Gastroesophageal sphincter (tissue), 4 donors: Measurements from ENCODE around the gene TAF1B. TPM values are rescaled to one million over a fixed set of nuclear protein-coding genes. Genes with fewer than 3 reads are reported as not detected.

Source experiments
- ATAC-seq: fragments of 150-250 bp; one replicate; pipeline ENCODE4 v1.9.1; 2016; ENCODE audit warnings: mild to moderate bottlenecking, moderate library complexity
- H3K27ac ChIP-seq, 4 donors: fragments of 200-600 bp; sonication (generic) in 3 of 4; 1 replicate in 3 of 4; 2 replicates in 1 of 4; pipeline ENCODE4 v1.5.1; 2016 to 2019
- H3K27me3 ChIP-seq: fragments of 200-600 bp; sonication (generic); one replicate; pipeline ENCODE4 v1.5.1; 2019
- H3K36me3 ChIP-seq, 2 donors: fragments of 200-600 bp; sonication (generic); one replicate each; pipeline ENCODE4 v1.5.1; 2019; ENCODE audit warnings: control low read depth in 1 of 2
- H3K4me1 ChIP-seq, 3 donors: fragments of 200-600 bp; sonication (generic); 1 replicate in 2 of 3; 2 replicates in 1 of 3; pipeline ENCODE4 v1.5.1; 2016 to 2019; ENCODE audit warnings: control low read depth in 2 of 3
- H3K4me3 ChIP-seq, 2 donors: fragments of 200-600 bp; sonication (generic); one replicate each; pipeline ENCODE4 v1.5.1; 2019; ENCODE audit warnings: mild to moderate bottlenecking in 1 of 2, moderate library complexity in 1 of 2
- H3K9me3 ChIP-seq, 3 donors: fragments of 200-600 bp; sonication (generic); one replicate each; pipeline ENCODE4 v1.5.1; 2017 to 2019; ENCODE audit warnings: control low read depth in 2 of 3
- EP300 ChIP-seq: sonication (generic); formaldehyde crosslinking; IDR thresholded peaks from one replicate; pipeline ENCODE4 v1.6.1; 2017; ENCODE audit warnings: antibody characterized with exemption, mild to moderate bottlenecking
- POLR2A ChIP-seq, 2 donors: fragments of 450-650 bp; IDR thresholded peaks; one replicate each; pipeline ENCODE4 v1.6.1; 2017; ENCODE audit warnings: antibody characterized with exemption in 2 of 2, mild to moderate bottlenecking in 2 of 2, moderate library complexity in 1 of 2
- POLR2AphosphoS5 ChIP-seq: sonication (generic); formaldehyde crosslinking; IDR thresholded peaks from one replicate; pipeline ENCODE4 v1.6.1; 2017; ENCODE audit warnings: antibody characterized with exemption
- WGBS, 2 donors: methylation state at CpG; one replicate each; pipeline ENCODE4 v1.1.5; 2018; ENCODE audit warnings: low coverage in 1 of 2; 5-methylcytosine and 5-hydroxymethylcytosine counted together
- total RNA-seq, 4 donors: library from RNA; depleted of rRNA; stranded (reverse); fragments of >200 nt; gene quantifications; one replicate each; pipeline ENCODE4 v1.1.0, GENCODE V29; 2016
- TF ChIP-seq, protein P1 (sequence below), 4 experiments: fragments of 200-600 bp in 2 of 4; fragments of 450-650 bp in 2 of 4; sonication (generic) in 1 of 4; IDR thresholded peaks; one replicate each; pipeline ENCODE4 v1.5.1; 2017 to 2019; ENCODE audit warnings: antibody characterized with exemption in 4 of 4, mild to moderate bottlenecking in 2 of 4, moderate library complexity in 2 of 4

The TAF1B gene
- total RNA-seq, 4 donors from 2014 or later = 6.2 to 15.6 (median 8.5) TPM

DNA sequence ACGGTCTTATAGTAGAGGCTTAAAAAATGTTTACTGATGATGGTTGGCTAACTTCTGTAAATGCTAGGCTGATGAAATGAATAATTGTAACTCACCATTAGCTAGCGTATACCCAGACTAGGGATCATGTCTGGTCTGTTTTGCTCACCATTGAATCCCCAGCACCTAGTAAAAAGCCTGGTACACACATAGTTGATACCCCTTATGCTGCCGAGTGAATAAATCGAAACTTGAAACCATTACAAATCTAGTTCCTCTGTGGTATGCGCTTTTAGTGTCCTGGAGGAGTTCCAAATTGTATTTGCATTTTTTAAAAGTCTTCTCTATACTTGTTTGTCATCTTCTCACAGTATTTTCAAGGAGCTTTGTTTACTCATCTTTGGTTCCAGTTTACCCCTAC, 1.3 kb downstream of the TAF1B start:
- peaks cover 0 to 25% of the 10 kb centered on the region in 2 donors for H3K36me3 ChIP-seq
- H3K4me3 ChIP-seq = peak overlapping the region; percentile 85 to 87
- no peak for ATAC-seq
- no peak for TF ChIP-seq EP300
- TF ChIP-seq POLR2AphosphoS5 = no peak
- TF ChIP-seq, protein P1, sequence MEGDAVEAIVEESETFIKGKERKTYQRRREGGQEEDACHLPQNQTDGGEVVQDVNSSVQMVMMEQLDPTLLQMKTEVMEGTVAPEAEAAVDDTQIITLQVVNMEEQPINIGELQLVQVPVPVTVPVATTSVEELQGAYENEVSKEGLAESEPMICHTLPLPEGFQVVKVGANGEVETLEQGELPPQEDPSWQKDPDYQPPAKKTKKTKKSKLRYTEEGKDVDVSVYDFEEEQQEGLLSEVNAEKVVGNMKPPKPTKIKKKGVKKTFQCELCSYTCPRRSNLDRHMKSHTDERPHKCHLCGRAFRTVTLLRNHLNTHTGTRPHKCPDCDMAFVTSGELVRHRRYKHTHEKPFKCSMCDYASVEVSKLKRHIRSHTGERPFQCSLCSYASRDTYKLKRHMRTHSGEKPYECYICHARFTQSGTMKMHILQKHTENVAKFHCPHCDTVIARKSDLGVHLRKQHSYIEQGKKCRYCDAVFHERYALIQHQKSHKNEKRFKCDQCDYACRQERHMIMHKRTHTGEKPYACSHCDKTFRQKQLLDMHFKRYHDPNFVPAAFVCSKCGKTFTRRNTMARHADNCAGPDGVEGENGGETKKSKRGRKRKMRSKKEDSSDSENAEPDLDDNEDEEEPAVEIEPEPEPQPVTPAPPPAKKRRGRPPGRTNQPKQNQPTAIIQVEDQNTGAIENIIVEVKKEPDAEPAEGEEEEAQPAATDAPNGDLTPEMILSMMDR (IDR thresholded peaks at IDR 0.05) = no peak
- TF ChIP-seq POLR2A (IDR thresholded peaks at IDR 0.05) = no peak
- no peaks in the 10 kb centered on the region for H3K9me3 ChIP-seq
- H3K4me1 ChIP-seq = peaks cover 0 to 22% (median 8%) of the 10 kb centered on the region in 3 donors
- no peaks in the 10 kb centered on the region for H3K27me3 ChIP-seq
- 49 to 65% methylated on average over 5 of the region's 5 CpGs for WGBS, 2 donors
- peak overlapping the region in 1 of 4 donors; percentile 92 for H3K27ac ChIP-seq

- Histone ChIP-seq H3K4me3 (no peak overlapping the region), H3K27me3 (no peaks in the 10 kb centered on the region), H3K36me3 (peaks cover 0 to 42% of the 10 kb centered on the region in 2 donors), H3K27ac (no peak overlapping the region), H3K4me1 (peaks cover 0 to 22% (median 8%) of the 10 kb centered on the region in 3 donors), H3K9me3 (no peaks in the 10 kb centered on the region)
- TF ChIP-seq, protein P1 (IDR thresholded peaks at IDR 0.05) = no peak
- no peak for TF ChIP-seq POLR2AphosphoS5
- TF ChIP-seq POLR2A (IDR thresholded peaks at IDR 0.05) = no peak
- TF ChIP-seq EP300 = no peak
- ATAC-seq = no peak
These were observed 3.3 kb downstream of the TAF1B start for GRCh38 chr2:9846554-9846953.

DNA sequence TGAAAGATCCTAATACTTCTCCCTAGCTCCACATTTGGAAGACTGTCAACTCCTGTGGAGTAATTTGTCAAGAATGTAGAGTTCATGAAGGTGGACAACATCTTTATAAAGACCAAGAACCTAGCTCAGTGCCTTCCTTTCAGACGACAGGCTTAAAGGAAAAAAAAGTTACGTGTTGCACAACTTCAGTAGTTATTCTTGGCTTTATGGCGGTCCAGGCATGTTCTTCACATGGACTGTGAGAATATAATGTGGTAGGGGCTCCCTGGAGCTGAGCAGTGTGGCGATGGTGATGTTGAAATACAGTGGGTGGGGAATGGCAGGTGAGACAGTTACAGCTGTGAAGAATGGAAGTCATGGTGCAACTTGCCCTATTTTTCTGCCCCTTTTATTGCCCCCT, 3.9 kb downstream of the TAF1B start:
- Histone ChIP-seq H3K36me3 (peaks cover 0 to 48% of the 10 kb centered on the region in 2 donors), H3K4me1 (peaks cover 0 to 22% (median 8%) of the 10 kb centered on the region in 3 donors), H3K4me3 (no peak overlapping the region), H3K27ac (no peak overlapping the region), H3K27me3 (no peaks in the 10 kb centered on the region), H3K9me3 (no peaks in the 10 kb centered on the region)
- WGBS, 2 donors = 48 to 60% methylated on average over 3 to 4 of the region's 4 CpGs
- no peak for ATAC-seq
- no peak for TF ChIP-seq POLR2AphosphoS5
- no peak for TF ChIP-seq EP300
- TF ChIP-seq POLR2A (IDR thresholded peaks at IDR 0.05) = no peak
- TF ChIP-seq, protein P1 (IDR thresholded peaks at IDR 0.05) = no peak

GRCh38 chr2:9852881-9853280, 9.6 kb downstream of the TAF1B start:
- H3K4me3 ChIP-seq = no peak overlapping the region
- 83 to 86% methylated on average over 2 of the region's 2 CpGs for WGBS, 2 donors
- no peaks in the 10 kb centered on the region for H3K27me3 ChIP-seq
- ATAC-seq = no peak
- peaks cover 0 to 84% of the 10 kb centered on the region in 2 donors for H3K36me3 ChIP-seq
- no peak for TF ChIP-seq POLR2A (IDR thresholded peaks at IDR 0.05)
- no peak for TF ChIP-seq POLR2AphosphoS5
- no peak for TF ChIP-seq EP300
- TF ChIP-seq, protein P1 (IDR thresholded peaks at IDR 0.05) = no peak
- no peak overlapping the region for H3K27ac ChIP-seq
- no peaks in the 10 kb centered on the region for H3K4me1 ChIP-seq
- H3K9me3 ChIP-seq = no peaks in the 10 kb centered on the region

DNA sequence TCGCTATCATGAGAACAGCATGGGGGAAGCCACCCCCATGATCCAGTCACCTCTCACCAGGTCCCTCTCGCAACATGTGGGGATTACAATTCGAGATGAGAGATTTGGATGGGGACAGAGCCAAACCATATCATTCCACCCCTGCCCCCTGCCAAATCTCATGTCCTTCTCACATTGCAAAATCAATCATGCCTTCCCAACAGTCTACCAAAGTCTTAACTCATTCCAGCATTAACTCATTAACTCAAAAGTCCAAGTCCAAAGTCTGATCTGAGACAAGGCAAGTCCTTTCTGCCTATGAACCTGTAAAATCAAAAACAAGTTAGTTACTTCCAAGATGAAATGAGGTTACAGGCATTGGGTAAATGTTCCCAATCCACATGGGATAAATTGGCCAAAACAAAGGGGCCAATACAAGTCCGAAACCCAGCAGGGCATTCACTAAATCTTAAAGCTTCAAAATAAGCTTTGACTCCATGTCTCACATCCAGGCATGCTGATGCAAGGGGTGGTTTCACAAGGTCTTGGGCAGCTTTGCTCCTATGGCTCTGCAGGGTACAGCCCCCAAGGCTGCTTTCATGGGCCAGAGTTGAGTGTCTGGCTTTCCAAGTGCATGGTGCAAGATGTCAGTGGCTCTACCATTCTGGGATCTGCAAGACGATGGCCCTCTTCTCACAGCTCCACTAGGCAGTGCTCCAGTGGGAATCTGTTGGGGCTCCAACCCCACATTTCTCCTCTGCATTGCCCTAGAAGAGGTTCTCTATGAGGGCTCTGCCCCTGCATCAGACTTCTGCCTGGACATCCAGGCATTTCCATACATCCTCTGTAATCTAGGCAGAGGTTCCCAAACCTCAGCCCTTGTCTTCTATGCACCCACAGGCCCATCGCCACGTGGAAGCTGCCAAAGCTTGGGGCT, 14.8 kb downstream of the TAF1B start:
- no peaks in the 10 kb centered on the region for H3K9me3 ChIP-seq
- no peaks in the 10 kb centered on the region for H3K4me1 ChIP-seq
- no peaks in the 10 kb centered on the region for H3K27me3 ChIP-seq
- peaks cover 0 to 71% of the 10 kb centered on the region in 2 donors for H3K36me3 ChIP-seq
- no peak overlapping the region for H3K4me3 ChIP-seq
- 100% methylated on average over 5 of the region's 7 CpGs; no CpG with 5 or more reads in 1 of the 2 donors for WGBS, 2 donors
- H3K27ac ChIP-seq = no peak overlapping the region
- no peak for ATAC-seq
- TF ChIP-seq, protein P1 (IDR thresholded peaks at IDR 0.05) = no peak
- TF ChIP-seq POLR2AphosphoS5 (no peak), POLR2A (IDR thresholded peaks at IDR 0.05) (no peak), EP300 (no peak)
